ENCODE measurements around the gene UBD.

GRCh38 chr6:29524044-29524443 lies 35.5 kb downstream of the UBD start:
- TF ChIP-seq BHLHE40 (IDR thresholded peaks at IDR 0.05; ENCODE audit: low read depth, low read length) (no peak), RFX5 (IDR thresholded peaks at IDR 0.05) (no peak)
- TF ChIP-seq, protein P1, sequence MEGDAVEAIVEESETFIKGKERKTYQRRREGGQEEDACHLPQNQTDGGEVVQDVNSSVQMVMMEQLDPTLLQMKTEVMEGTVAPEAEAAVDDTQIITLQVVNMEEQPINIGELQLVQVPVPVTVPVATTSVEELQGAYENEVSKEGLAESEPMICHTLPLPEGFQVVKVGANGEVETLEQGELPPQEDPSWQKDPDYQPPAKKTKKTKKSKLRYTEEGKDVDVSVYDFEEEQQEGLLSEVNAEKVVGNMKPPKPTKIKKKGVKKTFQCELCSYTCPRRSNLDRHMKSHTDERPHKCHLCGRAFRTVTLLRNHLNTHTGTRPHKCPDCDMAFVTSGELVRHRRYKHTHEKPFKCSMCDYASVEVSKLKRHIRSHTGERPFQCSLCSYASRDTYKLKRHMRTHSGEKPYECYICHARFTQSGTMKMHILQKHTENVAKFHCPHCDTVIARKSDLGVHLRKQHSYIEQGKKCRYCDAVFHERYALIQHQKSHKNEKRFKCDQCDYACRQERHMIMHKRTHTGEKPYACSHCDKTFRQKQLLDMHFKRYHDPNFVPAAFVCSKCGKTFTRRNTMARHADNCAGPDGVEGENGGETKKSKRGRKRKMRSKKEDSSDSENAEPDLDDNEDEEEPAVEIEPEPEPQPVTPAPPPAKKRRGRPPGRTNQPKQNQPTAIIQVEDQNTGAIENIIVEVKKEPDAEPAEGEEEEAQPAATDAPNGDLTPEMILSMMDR (IDR thresholded peaks at IDR 0.05): no peak

Measured in A549 (cell line).